Heart left ventricle (tissue), 13 donors: ENCODE measurements around the gene SORCS2.

ENCODE experiments used
- CTCF ChIP-seq, 12 donors: fragments of 200-600 bp; sonication (generic) in 4 of 12; IDR thresholded peaks; one replicate each; pipeline versions ENCODE4 v1.5.0 to v1.8.0; 2018 to 2022; ENCODE audit warnings: antibody characterized with exemption in 12 of 12, mild to moderate bottlenecking in 5 of 12
- POLR2A ChIP-seq, 2 donors: fragments of 450-650 bp; IDR thresholded peaks; one replicate each; pipeline ENCODE4 v1.6.1; 2017; ENCODE audit warnings: antibody characterized with exemption in 2 of 2, mild to moderate bottlenecking in 2 of 2, moderate library complexity in 2 of 2
- donor health status: ischemic (EF 13 %, LVEDD 7.1; RV severe dilation, severe dysfunction).
- donor health status: DM: no; HTN: yes; CAD: no.
- donor health status: DM: no; HTN: no; CAD: no.
- donor health status: ischemic (EF 25% LVEDD 6.9; RV normal size, moderate dysfunction).
- donor health status: ischemic (EF 25% LVEDD 5.7; RV mildly dilated, moderate dysfunction).
- donor health status: ischemic (EF 35%, LVEDD 5.7; RV mildly dilated, moderate dysfunction).
- donor health status: nonischemic (EF 11% LVEDD 7.7; RV severe dilation, severe dysfunction).
- donor health status: DM: yes; HTN: yes; CAD: no.
- donor health status: PGD.
- donor health status: ischemic (EF 29% LVEDD 5.4; RV normal size, mild dysfunction).
- donor health status: nonischemic (EF 23%, LVEDD 6.1; RV moderate dilation, normal function).

GRCh38 chr4:7267829-7268228, 75.5 kb downstream of the SORCS2 start:
- TF ChIP-seq POLR2A (IDR thresholded peaks at IDR 0.05), result no peak
- no peak for TF ChIP-seq CTCF (IDR thresholded peaks at IDR 0.05)
